ENCODE measurements around the gene MTMR4. TPM values are rescaled to one million over a fixed set of nuclear protein-coding genes. Genes with fewer than 3 reads are reported as not detected.

The MTMR4 gene
- total and polyA plus RNA-seq, 2 experiments from 2014 or later: 11.1 to 42.2 TPM

GRCh38 chr17:58529275-58529674, 14.8 kb upstream of the MTMR4 start:
- Histone ChIP-seq H4K20me1 (replicated peaks; ENCODE audit: insufficient read depth) (no peaks in the 10 kb centered on the region), H3K9me2 (ENCODE audit: insufficient read depth) (no peaks in the 10 kb centered on the region), H3K79me2 (replicated peaks; ENCODE audit: insufficient read depth) (no peaks in the 10 kb centered on the region), H3K4me2 (no peak overlapping the region), H2AFZ (no peak overlapping the region), H3K4me3 (no peak overlapping the region), H3K4me1 (ENCODE audit: insufficient read depth) (peaks cover 12% of the 10 kb centered on the region), H3K27ac (ENCODE audit: low read depth) (no peak overlapping the region), H3K36me3 (ENCODE audit: insufficient read depth) (no peaks in the 10 kb centered on the region), H3F3A (replicated peaks; ENCODE audit: low read depth) (no peaks in the 10 kb centered on the region), H3K27me3 (ENCODE audit: insufficient read depth) (0 out of 2 replicates have a peak, but pooled peaks cover 9% of the 10 kb centered on the region)
- Mint-ChIP-seq H3K9me3 (no peaks in the 10 kb centered on the region; the same call in 2 of the 3 replicates), H3K36me3 (ENCODE audit: low read depth) (no peaks in the 10 kb centered on the region; the same call in 2 of the 3 replicates), H3K4me1 (peaks cover 66% of the 10 kb centered on the region), H3K27me3 (ENCODE audit: insufficient read depth, low read depth, poor library complexity) (peaks cover 23% of the 10 kb centered on the region), H3K4me3 (no peak overlapping the region), H3K27ac (no peak overlapping the region)
- TF ChIP-seq STAT1 (IDR thresholded peaks at IDR 0.05; ENCODE audit: unreplicated experiment): no peak
- no peak for TF ChIP-seq EZH2phosphoT487 (IDR thresholded peaks at IDR 0.05; ENCODE audit: unreplicated experiment)
- no peak for TF ChIP-seq CTCF (conservative IDR thresholded peaks at IDR 0.05; ENCODE audit: low read depth in 2 of 2)
- TF ChIP-seq, protein P1, sequence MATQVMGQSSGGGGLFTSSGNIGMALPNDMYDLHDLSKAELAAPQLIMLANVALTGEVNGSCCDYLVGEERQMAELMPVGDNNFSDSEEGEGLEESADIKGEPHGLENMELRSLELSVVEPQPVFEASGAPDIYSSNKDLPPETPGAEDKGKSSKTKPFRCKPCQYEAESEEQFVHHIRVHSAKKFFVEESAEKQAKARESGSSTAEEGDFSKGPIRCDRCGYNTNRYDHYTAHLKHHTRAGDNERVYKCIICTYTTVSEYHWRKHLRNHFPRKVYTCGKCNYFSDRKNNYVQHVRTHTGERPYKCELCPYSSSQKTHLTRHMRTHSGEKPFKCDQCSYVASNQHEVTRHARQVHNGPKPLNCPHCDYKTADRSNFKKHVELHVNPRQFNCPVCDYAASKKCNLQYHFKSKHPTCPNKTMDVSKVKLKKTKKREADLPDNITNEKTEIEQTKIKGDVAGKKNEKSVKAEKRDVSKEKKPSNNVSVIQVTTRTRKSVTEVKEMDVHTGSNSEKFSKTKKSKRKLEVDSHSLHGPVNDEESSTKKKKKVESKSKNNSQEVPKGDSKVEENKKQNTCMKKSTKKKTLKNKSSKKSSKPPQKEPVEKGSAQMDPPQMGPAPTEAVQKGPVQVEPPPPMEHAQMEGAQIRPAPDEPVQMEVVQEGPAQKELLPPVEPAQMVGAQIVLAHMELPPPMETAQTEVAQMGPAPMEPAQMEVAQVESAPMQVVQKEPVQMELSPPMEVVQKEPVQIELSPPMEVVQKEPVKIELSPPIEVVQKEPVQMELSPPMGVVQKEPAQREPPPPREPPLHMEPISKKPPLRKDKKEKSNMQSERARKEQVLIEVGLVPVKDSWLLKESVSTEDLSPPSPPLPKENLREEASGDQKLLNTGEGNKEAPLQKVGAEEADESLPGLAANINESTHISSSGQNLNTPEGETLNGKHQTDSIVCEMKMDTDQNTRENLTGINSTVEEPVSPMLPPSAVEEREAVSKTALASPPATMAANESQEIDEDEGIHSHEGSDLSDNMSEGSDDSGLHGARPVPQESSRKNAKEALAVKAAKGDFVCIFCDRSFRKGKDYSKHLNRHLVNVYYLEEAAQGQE (IDR thresholded peaks at IDR 0.05; ENCODE audit: unreplicated experiment): no peak
- no peak for TF ChIP-seq EZH2 (IDR thresholded peaks at IDR 0.05; ENCODE audit: low read depth, unreplicated experiment)
- TF ChIP-seq NANOG (IDR thresholded peaks at IDR 0.05; ENCODE audit: borderline replicate concordance): no peak
- TF ChIP-seq, protein P2, sequence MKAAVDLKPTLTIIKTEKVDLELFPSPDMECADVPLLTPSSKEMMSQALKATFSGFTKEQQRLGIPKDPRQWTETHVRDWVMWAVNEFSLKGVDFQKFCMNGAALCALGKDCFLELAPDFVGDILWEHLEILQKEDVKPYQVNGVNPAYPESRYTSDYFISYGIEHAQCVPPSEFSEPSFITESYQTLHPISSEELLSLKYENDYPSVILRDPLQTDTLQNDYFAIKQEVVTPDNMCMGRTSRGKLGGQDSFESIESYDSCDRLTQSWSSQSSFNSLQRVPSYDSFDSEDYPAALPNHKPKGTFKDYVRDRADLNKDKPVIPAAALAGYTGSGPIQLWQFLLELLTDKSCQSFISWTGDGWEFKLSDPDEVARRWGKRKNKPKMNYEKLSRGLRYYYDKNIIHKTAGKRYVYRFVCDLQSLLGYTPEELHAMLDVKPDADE (IDR thresholded peaks at IDR 0.05): no peak
- TF ChIP-seq JUNB (IDR thresholded peaks at IDR 0.05; ENCODE audit: unreplicated experiment): no peak
- TF ChIP-seq ZNF114 (CRISPR knock-in tag; IDR thresholded peaks at IDR 0.05): no peak
- no peak for TF ChIP-seq ZNF462 (CRISPR knock-in tag; IDR thresholded peaks at IDR 0.05)
- TF ChIP-seq ZNF331 (CRISPR knock-in tag; IDR thresholded peaks at IDR 0.05; ENCODE audit: low read depth): no peak
- no peak for TF ChIP-seq POLR2AphosphoS5 (IDR thresholded peaks at IDR 0.05; ENCODE audit: low read depth)
- ATAC-seq: no peak
- no peak for DNase-seq (ENCODE audit: low spot score)

Measured in GM23338 (cell line).